Measurements from ENCODE around the gene DENND5A. TPM values are rescaled to one million over a fixed set of nuclear protein-coding genes. Genes with fewer than 3 reads are reported as not detected.

Gene DENND5A
- total and polyA plus RNA-seq, 9 of the 15 experiments (the other 6 are each of a cell fraction or from before 2014, with no cell fraction given), result 11.7 to 130 (median 46.3) TPM

GRCh38 chr11:9103542-9104276 lies 161.4 kb downstream of the DENND5A start:
- Histone ChIP-seq H3K4me1 (replicated peaks in 1 of 2; ENCODE audit: control insufficient read depth in 2 of 2, insufficient read depth in 2 of 2, low read length in 2 of 2) (peaks cover 0 to 6% of the 10 kb centered on the region in 2 experiments; a peak in 2 of 5 replicates), H3K27me3 (ENCODE audit: control insufficient read depth in 2 of 2, insufficient read depth in 2 of 2, low read length in 2 of 2) (peaks cover 0 to 3% of the 10 kb centered on the region in 2 experiments; a peak in 1 of 5 replicates), H3K9me3 (replicated peaks; ENCODE audit: control insufficient read depth, insufficient read depth, low read depth, low read length) (no peaks in the 10 kb centered on the region), H3K9me1 (ENCODE audit: control insufficient read depth, insufficient read depth, low read length) (no peaks in the 10 kb centered on the region), H3K36me3 (ENCODE audit: control insufficient read depth, insufficient read depth, low read length) (no peaks in the 10 kb centered on the region), H3K4me2 (ENCODE audit: insufficient read depth, low read length) (no peak overlapping the region), H4K20me1 (replicated peaks; ENCODE audit: control insufficient read depth, insufficient read depth, low read length) (no peaks in the 10 kb centered on the region), H3K79me2 (ENCODE audit: control insufficient read depth, insufficient read depth, low read length) (no peaks in the 10 kb centered on the region), H3K27ac (ENCODE audit: extremely low read depth, low read depth, low read length) (no peak overlapping the region), H2AFZ (ENCODE audit: low read depth, low read length) (no peak overlapping the region), H3K9ac (ENCODE audit: insufficient read depth in 1 of 2, low read depth in 2 of 2, low read length in 2 of 2) (no peak overlapping the region), H3K4me3 (no peak overlapping the region)
- intact Hi-C loops (cut with micrococcal nuclease) (no loop called here), in situ Hi-C loops (cut with MboI) (no loop called here)
- FAIRE-seq (no peak), ATAC-seq (no peak), DNase-seq (ENCODE audit: extremely low read depth in 1 of 4, low spot score in 3 of 4) (no peak)
- POLR2A ChIA-PET, result interaction anchor here (0.5 to 0.9 kb wide), 2 partner anchors 10 to 717 kb away, joined by 3 to 4 read pairs; no protein-coding TSS in a partner anchor
- CTCF ChIA-PET (ENCODE audit: low intra/inter-chr PET ratio), result no interaction called here
- BruUV-seq (replicated peaks), result no TSS peak
- TF ChIP-seq BRF1 (IDR thresholded peaks at IDR 0.05; ENCODE audit: borderline replicate concordance, extremely low read depth, insufficient read length) (no peak), LCOR (CRISPR knock-in tag; IDR thresholded peaks at IDR 0.05) (no peak), SRSF3 (IDR thresholded peaks at IDR 0.05; ENCODE audit: insufficient read depth, low read length) (no peak), ZC3H11A (IDR thresholded peaks at IDR 0.05; ENCODE audit: low read depth, low read length) (no peak), ARNT (IDR thresholded peaks at IDR 0.05) (no peak), PPARD (CRISPR knock-in tag; IDR thresholded peaks at IDR 0.05) (no peak), PTBP1 (IDR thresholded peaks at IDR 0.05; ENCODE audit: low read depth, low read length) (no peak), ZNF699 (CRISPR knock-in tag; IDR thresholded peaks at IDR 0.05; ENCODE audit: insufficient replicate concordance) (no peak), HOMEZ (CRISPR knock-in tag; IDR thresholded peaks at IDR 0.05) (no peak), SFPQ (IDR thresholded peaks at IDR 0.05; ENCODE audit: low read depth, low read length) (no peak), ELK3 (CRISPR knock-in tag; IDR thresholded peaks at IDR 0.05) (no peak), PHB2 (IDR thresholded peaks at IDR 0.05; ENCODE audit: low read depth) (no peak), KAT8 (IDR thresholded peaks at IDR 0.05; ENCODE audit: low read depth) (no peak), JUNB (CRISPR knock-in tag; conservative IDR thresholded peaks at IDR 0.05) (no peak), ZFP36 (IDR thresholded peaks at IDR 0.05; ENCODE audit: low read depth, low read length, partially characterized antibody) (no peak)
- 71% methylated on average over 5 of the region's 7 CpGs for WGBS (ENCODE audit: insufficient coverage, low coverage, missing lambda C conversion rate)
